Measurements from ENCODE around the gene TENM4. TPM values are rescaled to one million over a fixed set of nuclear protein-coding genes. Genes with fewer than 3 reads are reported as not detected.

The TENM4 gene
- total RNA-seq, 1 donor from 2014 or later, result 7.3 TPM

GRCh38 chr11:79068356-79068755 is 372.5 kb downstream of the TENM4 start:
- DNase-seq (ENCODE audit: extremely low read depth, low read depth, low spot score), result no peak

DNA sequence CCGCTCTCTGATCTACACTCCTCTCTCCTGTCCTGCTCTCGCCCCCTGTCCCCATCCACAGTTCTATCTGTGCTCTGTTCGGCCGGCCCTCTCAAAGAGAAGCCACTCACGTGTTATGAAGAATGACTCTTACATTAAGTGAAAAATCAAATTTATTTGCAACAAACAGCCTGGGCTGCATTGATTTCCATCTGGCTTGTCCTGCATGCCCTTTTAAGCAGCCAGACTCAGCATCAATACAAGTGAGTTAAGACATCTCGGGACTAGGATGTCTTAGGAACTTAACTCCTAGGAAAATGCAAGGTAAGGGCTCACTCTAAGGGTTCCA is 373.5 kb downstream of the TENM4 start:
- DNase-seq (ENCODE audit: extremely low read depth, low read depth, low spot score), result no peak

- no peak for DNase-seq (ENCODE audit: extremely low read depth, low read depth, low spot score)
Observed at GRCh38 chr11:79066456-79067351, 374.1 kb downstream of the TENM4 start.

- no peak for DNase-seq (ENCODE audit: extremely low read depth, low read depth, low spot score)
Observed at GRCh38 chr11:79062814-79063762, 377.7 kb downstream of the TENM4 start.

DNA sequence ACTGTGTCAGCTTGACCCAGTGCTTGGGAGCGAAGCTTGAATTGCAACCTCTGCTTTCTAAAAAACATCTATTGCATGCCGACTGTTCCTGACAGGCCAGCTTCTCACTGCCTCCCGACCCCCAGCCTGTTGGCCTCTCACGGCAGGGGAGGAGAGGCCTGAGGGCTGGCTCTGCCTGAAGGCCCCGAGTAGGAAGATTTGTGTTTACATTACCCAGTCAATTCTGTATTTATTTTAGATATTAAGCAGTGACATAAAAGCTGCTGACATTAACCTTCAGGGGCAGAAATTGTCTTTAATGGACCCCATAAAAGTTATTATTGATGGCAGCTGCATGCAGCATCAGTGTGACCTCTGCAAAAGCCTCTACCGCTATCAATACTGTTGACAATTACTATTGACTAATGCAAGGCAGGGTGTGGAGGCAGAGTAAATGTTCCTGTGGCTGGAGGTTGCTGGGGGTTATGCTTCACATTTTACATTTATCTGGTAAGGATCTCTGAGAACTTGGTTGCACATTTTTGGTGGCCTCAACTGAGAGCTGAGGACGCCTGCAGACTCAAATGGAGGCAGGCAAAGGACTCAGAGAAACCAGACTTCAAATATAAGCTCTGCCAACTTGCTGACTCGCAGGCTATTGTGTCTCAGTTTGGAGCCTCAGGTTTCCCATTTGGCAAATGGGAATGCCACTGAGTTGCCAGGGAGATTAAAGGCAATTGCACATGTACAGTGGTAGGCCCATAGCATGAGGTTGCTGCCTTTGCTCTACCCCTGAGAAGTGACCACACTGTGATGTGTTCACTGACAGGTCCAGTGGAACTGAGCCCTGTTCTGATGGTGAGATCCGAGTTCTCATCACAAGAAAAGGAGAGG is 380.5 kb downstream of the TENM4 start:
- no peak for DNase-seq (ENCODE audit: extremely low read depth, low read depth, low spot score)

GRCh38 chr11:79059141-79059540 is 381.7 kb downstream of the TENM4 start:
- DNase-seq (ENCODE audit: extremely low read depth, low read depth, low spot score), result no peak

DNA sequence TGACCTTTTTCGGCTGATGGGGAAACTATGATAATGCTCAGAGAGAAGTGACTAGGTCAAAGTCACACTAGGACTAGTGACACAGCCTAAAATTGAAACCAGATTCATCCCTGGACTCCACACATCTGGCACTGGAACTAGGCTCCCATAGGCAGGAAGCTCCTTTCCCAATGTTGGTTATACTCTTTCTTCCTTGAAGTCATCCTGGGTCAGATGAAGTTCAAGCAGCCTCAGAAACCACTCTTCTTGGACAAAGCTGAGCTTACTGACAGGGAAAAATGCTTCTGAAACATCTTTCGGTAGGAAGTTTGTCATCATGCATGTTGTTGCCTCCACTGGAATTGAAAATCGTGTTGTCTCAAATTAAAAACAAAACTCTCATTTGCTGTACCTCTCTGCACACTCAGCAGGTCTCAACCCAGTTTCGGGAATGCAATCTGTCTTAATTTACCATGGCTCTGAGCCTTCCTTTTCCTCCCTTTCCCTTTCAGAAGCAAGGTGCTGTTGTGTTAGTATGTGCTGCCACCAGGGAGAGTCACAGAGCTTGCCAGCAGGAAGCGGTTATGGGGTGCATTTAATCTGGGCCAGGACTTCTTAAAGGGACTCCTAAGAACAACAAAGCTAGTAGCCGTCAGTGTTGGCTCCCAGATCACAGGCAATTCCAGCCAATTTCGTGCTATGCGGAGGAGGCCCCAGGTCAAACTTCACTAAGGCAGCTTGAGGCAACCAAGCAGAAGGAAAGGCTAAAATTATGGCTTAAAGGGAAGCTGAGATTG is 384.8 kb downstream of the TENM4 start:
- no peak for DNase-seq (ENCODE audit: extremely low read depth, low read depth, low spot score)

DNA sequence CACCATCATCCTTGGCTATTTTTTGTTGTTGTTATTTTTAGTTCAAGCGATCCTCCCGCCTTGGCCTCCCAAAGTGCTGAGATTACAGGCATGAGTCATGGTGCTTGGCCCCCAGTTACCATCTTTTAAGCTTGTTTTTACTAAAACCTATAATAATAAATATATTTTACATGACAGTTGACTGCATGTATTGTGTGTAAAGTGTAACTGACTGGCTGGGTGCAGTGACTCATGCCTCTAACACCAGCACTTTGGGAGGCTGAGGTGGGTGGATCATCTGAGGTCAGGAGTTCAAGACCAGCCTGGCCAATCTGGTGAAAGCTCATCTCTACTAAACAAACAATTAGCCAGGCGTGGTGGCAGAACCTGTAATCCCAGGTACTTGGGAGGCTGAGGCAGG is 386.2 kb downstream of the TENM4 start:
- DNase-seq (ENCODE audit: extremely low read depth, low read depth, low spot score), result no peak

DNA sequence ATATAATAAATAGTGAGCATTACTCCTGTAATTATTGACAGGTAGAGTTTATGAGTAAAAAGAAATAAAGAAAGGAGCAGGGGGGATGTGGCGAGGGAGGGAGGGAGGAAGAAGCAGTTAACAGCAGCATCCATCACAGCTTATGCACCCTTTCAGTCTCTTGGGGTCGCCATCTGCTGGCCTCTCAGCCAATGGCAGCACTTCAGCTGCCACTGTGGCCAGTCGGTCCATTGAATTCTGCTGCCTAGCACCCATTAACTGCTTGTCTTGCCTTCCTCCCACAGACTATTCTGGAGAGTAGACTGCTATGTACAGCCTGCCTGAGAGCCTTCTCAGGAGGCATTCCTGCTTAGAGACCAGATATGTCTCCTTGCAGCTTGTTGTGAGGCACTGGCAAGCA is 388.3 kb downstream of the TENM4 start:
- no peak for DNase-seq (ENCODE audit: extremely low read depth, low read depth, low spot score)

DNA sequence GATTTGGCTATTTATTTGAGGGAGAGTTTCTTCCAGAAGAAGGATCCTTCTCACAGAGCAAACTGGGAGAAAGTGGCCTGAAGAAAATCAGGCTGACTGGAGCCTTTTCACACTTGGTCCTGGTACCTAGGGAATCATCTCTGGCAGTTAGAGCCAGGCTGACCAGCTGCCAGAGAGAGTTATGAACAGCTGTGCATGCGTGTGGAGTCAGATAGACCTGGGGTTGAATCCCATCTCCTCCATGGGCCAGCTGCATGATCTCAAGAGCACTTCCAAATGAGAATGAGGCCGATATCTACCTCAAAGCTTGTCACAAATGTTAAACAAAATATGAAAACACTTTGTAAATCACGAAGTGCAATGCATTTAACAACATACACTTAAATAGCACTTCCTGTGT is 390.0 kb downstream of the TENM4 start:
- DNase-seq (ENCODE audit: extremely low read depth, low read depth, low spot score), result no peak

DNA sequence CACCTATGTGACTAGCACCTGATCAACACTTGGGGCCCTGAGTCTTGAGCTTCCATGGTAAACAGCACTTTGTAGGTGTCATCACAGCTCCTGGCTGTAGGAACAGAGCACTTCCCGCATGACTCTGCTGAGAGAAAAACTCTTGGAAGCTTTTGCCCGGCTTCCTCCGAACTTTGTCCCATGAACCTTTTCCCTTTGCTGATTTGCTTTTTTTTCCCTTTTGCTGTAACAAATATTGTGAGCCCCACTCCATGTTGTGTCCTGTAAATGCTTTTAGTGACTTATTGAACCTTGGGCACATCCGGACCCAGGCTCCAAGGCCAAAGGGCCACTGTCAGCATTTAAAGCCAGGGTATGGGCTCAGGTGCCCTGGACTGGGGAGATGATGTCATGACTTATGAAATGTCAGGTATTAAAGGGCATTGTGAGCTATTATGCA is 391.1 kb downstream of the TENM4 start:
- DNase-seq (ENCODE audit: extremely low read depth, low read depth, low spot score), result no peak

DNA sequence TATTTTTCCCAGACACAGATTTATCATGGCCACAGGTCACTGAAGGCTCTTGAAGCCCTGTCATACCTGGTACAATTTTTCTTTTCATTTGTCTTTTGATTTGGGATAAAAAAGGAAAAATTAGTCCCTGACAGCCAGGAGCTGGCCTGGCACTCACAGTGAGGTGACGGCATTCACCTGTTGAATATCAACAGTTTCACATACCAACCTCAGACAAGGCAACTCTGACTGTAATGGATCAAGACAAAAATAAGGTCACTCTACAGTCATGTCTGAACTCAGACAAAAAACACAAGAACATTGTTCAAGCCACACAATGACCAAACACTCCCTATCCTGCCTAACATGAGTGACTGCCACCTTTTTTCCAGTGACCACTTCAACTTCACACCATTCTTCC is 392.9 kb downstream of the TENM4 start:
- no peak for DNase-seq (ENCODE audit: extremely low read depth, low read depth, low spot score)

- DNase-seq (ENCODE audit: extremely low read depth, low read depth, low spot score), result no peak
Observed at GRCh38 chr11:79047321-79047720, 393.5 kb downstream of the TENM4 start.

DNA sequence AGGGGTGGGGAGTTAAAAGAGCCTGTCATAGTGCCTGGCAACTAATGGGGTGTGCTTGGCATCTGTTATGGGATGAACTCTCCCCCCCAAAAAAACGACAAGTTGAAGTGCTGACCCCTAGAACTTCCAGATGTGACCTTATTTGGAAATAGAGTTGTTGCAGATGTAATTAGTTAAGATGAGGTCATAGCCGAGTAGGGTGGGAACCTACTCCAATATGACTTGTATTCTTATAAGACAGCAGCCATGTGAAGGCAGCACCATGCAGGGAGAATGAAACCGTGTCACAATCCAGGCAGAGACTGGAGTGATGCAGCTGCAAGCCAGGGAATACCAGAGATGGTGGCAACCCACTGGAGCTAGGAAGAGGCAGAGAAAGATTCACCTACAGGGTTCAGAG is 394.5 kb downstream of the TENM4 start:
- DNase-seq (ENCODE audit: extremely low read depth, low read depth, low spot score), result no peak

GRCh38 chr11:79045800-79046304 is 395.0 kb downstream of the TENM4 start:
- DNase-seq (ENCODE audit: extremely low read depth, low read depth, low spot score), result no peak

- DNase-seq (ENCODE audit: extremely low read depth, low read depth, low spot score), result no peak
Observed at GRCh38 chr11:79045018-79045799, 395.6 kb downstream of the TENM4 start.

DNA sequence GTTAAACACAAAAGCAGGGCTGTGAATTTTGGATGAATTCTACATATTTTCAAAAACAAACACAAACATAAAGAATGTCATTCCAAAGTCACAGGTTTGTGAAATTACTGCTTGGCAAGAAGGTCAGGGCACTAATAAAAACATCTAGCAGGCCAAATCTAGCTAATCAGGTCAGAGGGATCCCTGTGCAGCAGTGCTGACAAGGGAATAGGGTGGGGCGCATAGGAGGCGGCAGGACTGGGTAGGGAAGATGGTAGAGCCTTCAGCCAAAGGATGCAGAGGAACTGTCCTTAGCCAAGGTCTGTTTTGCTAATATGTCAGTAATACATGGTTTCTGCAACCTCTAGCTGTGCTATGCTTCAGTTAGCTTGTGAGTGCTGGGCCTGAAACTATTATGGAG is 396.6 kb downstream of the TENM4 start:
- DNase-seq (ENCODE audit: extremely low read depth, low read depth, low spot score), result no peak

DNA sequence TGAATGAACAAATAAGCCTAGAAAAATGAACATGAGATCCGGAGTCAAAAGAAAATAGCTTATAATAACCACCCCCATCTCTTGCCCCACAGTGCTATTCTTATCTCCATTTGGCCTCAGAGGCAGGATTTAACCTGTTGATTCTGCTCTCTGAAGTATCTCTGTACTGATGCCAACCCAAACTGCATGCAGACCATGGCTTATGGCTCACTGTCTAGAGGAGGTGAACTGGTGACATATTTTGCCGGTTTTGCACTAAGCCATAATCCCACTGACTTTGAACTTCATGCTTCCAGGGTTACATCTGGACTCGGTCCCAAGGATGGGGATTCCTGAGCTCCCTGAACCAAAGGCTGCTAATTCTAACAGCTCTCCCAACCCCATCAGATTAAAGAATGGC is 397.1 kb downstream of the TENM4 start:
- DNase-seq (ENCODE audit: extremely low read depth, low read depth, low spot score), result no peak

- no peak for DNase-seq (ENCODE audit: extremely low read depth, low read depth, low spot score)
Observed at GRCh38 chr11:79042824-79043223, 398.0 kb downstream of the TENM4 start.

Measured in glomerular endothelial cell (primary cell).